ENCODE data around the gene RIOK3.
A peak's percentile ranks its signal among the peaks of the same experiment; 100 is the strongest.

The RIOK3 gene

GRCh38 chr18:23503963-23504344 lies 50.9 kb downstream of the RIOK3 start:
- no peak for TF ChIP-seq ZNF221 (tag by site-specific recombination; IDR thresholded peaks at IDR 0.05; ENCODE audit: borderline replicate concordance)
- TF ChIP-seq, protein P1, sequence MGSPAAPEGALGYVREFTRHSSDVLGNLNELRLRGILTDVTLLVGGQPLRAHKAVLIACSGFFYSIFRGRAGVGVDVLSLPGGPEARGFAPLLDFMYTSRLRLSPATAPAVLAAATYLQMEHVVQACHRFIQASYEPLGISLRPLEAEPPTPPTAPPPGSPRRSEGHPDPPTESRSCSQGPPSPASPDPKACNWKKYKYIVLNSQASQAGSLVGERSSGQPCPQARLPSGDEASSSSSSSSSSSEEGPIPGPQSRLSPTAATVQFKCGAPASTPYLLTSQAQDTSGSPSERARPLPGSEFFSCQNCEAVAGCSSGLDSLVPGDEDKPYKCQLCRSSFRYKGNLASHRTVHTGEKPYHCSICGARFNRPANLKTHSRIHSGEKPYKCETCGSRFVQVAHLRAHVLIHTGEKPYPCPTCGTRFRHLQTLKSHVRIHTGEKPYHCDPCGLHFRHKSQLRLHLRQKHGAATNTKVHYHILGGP (tag by site-specific recombination; IDR thresholded peaks at IDR 0.05) = no peak
- TF ChIP-seq, protein P2, sequence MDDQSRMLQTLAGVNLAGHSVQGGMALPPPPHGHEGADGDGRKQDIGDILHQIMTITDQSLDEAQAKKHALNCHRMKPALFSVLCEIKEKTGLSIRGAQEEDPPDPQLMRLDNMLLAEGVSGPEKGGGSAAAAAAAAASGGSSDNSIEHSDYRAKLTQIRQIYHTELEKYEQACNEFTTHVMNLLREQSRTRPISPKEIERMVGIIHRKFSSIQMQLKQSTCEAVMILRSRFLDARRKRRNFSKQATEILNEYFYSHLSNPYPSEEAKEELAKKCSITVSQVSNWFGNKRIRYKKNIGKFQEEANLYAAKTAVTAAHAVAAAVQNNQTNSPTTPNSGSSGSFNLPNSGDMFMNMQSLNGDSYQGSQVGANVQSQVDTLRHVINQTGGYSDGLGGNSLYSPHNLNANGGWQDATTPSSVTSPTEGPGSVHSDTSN (CRISPR knock-in tag; IDR thresholded peaks at IDR 0.05) = no peak
- TF ChIP-seq ZBTB20 (tag by site-specific recombination; IDR thresholded peaks at IDR 0.05) = peak; percentile 63; the same call in 1 of the 2 replicates
- 0 out of 2 replicates have a peak, but pooled peaks have one; percentile 22 for TF ChIP-seq ZNF501 (tag by site-specific recombination; IDR thresholded peaks at IDR 0.05)
- no peak for TF ChIP-seq ZFP69B (tag by site-specific recombination; IDR thresholded peaks at IDR 0.05)
- TF ChIP-seq MYNN (tag by site-specific recombination; IDR thresholded peaks at IDR 0.05; ENCODE audit: borderline replicate concordance) = no peak
- no peak for TF ChIP-seq ZNF629 (tag by site-specific recombination; IDR thresholded peaks at IDR 0.05)
- no peak for TF ChIP-seq ZNF548 (tag by site-specific recombination; IDR thresholded peaks at IDR 0.05)
- no peak for TF ChIP-seq ZNF350 (tag by site-specific recombination; IDR thresholded peaks at IDR 0.05)
- TF ChIP-seq ZNF404 (tag by site-specific recombination; IDR thresholded peaks at IDR 0.05) = no peak
- no peak for TF ChIP-seq ZBTB21 (tag by site-specific recombination; IDR thresholded peaks at IDR 0.05)
- TF ChIP-seq ZNF785 (tag by site-specific recombination; IDR thresholded peaks at IDR 0.05) = no peak
- TF ChIP-seq ZNF544 (tag by site-specific recombination; IDR thresholded peaks at IDR 0.05) = no peak
- TF ChIP-seq ZBTB7A (tag by site-specific recombination; IDR thresholded peaks at IDR 0.05; ENCODE audit: low read depth) = no peak
- no peak for TF ChIP-seq ZNF394 (tag by site-specific recombination; IDR thresholded peaks at IDR 0.05; ENCODE audit: borderline replicate concordance)
- TF ChIP-seq KLF10 (tag by site-specific recombination; IDR thresholded peaks at IDR 0.05) = no peak
- peak; percentile 67 for TF ChIP-seq ZNF335 (tag by site-specific recombination; conservative IDR thresholded peaks at IDR 0.05)
- TF ChIP-seq ZNF654 (tag by site-specific recombination; IDR thresholded peaks at IDR 0.05; ENCODE audit: low read depth) = no peak
- TF ChIP-seq ZNF585B (tag by site-specific recombination; IDR thresholded peaks at IDR 0.05) = no peak
- no peak for TF ChIP-seq ZSCAN16 (tag by site-specific recombination; IDR thresholded peaks at IDR 0.05)
- POLR2A ChIA-PET = no interaction called here
- peaks cover 0 to 30% of the 10 kb centered on the region in 2 experiments; a peak in 2 of 3 replicates for H3K36me3 ChIP-seq (ENCODE audit: control insufficient read depth in 2 of 2, insufficient read depth in 1 of 2, low read length in 2 of 2)
- H3K4me3 ChIP-seq (ENCODE audit: low read depth, low read length) = peak overlapping the region; percentile 86
- CTCF ChIA-PET = interaction anchor here (0.6 to 2.6 kb wide), 2 partner anchors 11 to 204 kb away, joined by 4 to 24 read pairs; no protein-coding TSS in a partner anchor
- H3K4me1 ChIP-seq (ENCODE audit: control insufficient read depth, insufficient read depth, low read length) = no peaks in the 10 kb centered on the region
- no peaks in the 10 kb centered on the region for H3K9me3 ChIP-seq (ENCODE audit: control insufficient read depth, insufficient read depth, low read depth, low read length)
- H3K27ac ChIP-seq (ENCODE audit: extremely low read depth, low read depth, low read length) = peak overlapping the region; percentile 27; the same call in 1 of the 2 replicates

GRCh38 chr18:23504720-23505119 lies 51.6 kb downstream of the RIOK3 start:
- ChIA-PET POLR2A (no interaction called here), CTCF (interaction anchor here (0.5 to 2.6 kb wide), 13 partner anchors 8 to 706 kb away, joined by 3 to 24 read pairs (median 4); no protein-coding TSS in a partner anchor)
- Histone ChIP-seq H3K9me3 (ENCODE audit: control insufficient read depth, insufficient read depth, low read depth, low read length) (no peaks in the 10 kb centered on the region), H3K27ac (ENCODE audit: extremely low read depth, low read depth, low read length) (no peak overlapping the region), H3K36me3 (ENCODE audit: control insufficient read depth in 2 of 2, insufficient read depth in 1 of 2, low read length in 2 of 2) (peaks cover 5 to 33% of the 10 kb centered on the region in 2 experiments), H3K4me3 (ENCODE audit: low read depth, low read length) (no peak overlapping the region), H3K4me1 (ENCODE audit: control insufficient read depth, insufficient read depth, low read length) (no peaks in the 10 kb centered on the region)
- TF ChIP-seq ZNF510 (tag by site-specific recombination; IDR thresholded peaks at IDR 0.05; ENCODE audit: insufficient replicate concordance) = no peak
- TF ChIP-seq, protein P3, sequence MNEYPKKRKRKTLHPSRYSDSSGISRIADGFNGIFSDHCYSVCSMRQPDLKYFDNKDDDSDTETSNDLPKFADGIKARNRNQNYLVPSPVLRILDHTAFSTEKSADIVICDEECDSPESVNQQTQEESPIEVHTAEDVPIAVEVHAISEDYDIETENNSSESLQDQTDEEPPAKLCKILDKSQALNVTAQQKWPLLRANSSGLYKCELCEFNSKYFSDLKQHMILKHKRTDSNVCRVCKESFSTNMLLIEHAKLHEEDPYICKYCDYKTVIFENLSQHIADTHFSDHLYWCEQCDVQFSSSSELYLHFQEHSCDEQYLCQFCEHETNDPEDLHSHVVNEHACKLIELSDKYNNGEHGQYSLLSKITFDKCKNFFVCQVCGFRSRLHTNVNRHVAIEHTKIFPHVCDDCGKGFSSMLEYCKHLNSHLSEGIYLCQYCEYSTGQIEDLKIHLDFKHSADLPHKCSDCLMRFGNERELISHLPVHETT (tag by site-specific recombination; IDR thresholded peaks at IDR 0.05) = no peak
- no peak for TF ChIP-seq HOXC10 (CRISPR knock-in tag; IDR thresholded peaks at IDR 0.05)
- no peak for TF ChIP-seq EGR2 (tag by site-specific recombination; IDR thresholded peaks at IDR 0.05; ENCODE audit: low read depth)
- TF ChIP-seq ZNF214 (tag by site-specific recombination; IDR thresholded peaks at IDR 0.05; ENCODE audit: borderline replicate concordance) = no peak
- no peak for TF ChIP-seq ZNF416 (tag by site-specific recombination; IDR thresholded peaks at IDR 0.05)
- TF ChIP-seq GLIS2 (tag by site-specific recombination; IDR thresholded peaks at IDR 0.05) = no peak

All from HEK293 (cell line).